Loucy (cell line): ENCODE measurements around the gene LTBP1.
"Not testable (repeated sequence)": the region's sequence is repeated elsewhere in the genome, so short reads cannot be mapped to it uniquely, and the experiment has no call there.

Experiments used
- H2AFZ ChIP-seq: fragments of 200-600 bp; sonication (generic); 2 replicates; pipeline ENCODE4 v1.6.0; 2016; ENCODE audit warnings: antibody characterized with exemption, mild to moderate bottlenecking, low read length, moderate library complexity
- H3F3A ChIP-seq: fragments of 200-600 bp; 2 replicates; pipeline ENCODE4 v1.6.0; 2016; ENCODE audit warnings: antibody characterized with exemption, low read depth, mild to moderate bottlenecking
- H3K27me3 ChIP-seq: fragments of 200-600 bp; sonication (generic); 2 replicates; pipeline ENCODE4 v1.6.1; 2014; ENCODE audit warnings: low read length, mild to moderate bottlenecking; ENCODE audit not compliant: insufficient read depth, poor library complexity, severe bottlenecking
- H3K36me3 ChIP-seq: fragments of 200-600 bp; sonication (generic); 2 replicates; pipeline ENCODE4 v1.6.1; 2016; ENCODE audit warnings: low read length; ENCODE audit not compliant: insufficient read depth
- H3K4me1 ChIP-seq: fragments of 200-600 bp; sonication (generic); 2 replicates; pipeline ENCODE4 v1.5.1; 2014; ENCODE audit warnings: low read length, mild to moderate bottlenecking; ENCODE audit not compliant: insufficient read depth, poor library complexity, severe bottlenecking
- H3K4me2 ChIP-seq: fragments of 200-600 bp; sonication (generic); 2 replicates; pipeline ENCODE4 v1.6.0; 2014; ENCODE audit warnings: antibody characterized with exemption, low read length, low read depth, mild to moderate bottlenecking; ENCODE audit not compliant: poor library complexity, severe bottlenecking
- H3K4me3 ChIP-seq: fragments of 200-600 bp; sonication (generic); 2 replicates; pipeline ENCODE4 v1.5.1; 2014; ENCODE audit warnings: low read length, mild to moderate bottlenecking, mixed read lengths; ENCODE audit not compliant: poor library complexity, severe bottlenecking
- H3K79me2 ChIP-seq: fragments of 200-600 bp; sonication (generic); 2 replicates; pipeline ENCODE4 v1.6.1; 2014; ENCODE audit warnings: low read length; ENCODE audit not compliant: insufficient read depth
- H3K9ac ChIP-seq: fragments of 200-600 bp; sonication (generic); 2 replicates; pipeline ENCODE4 v1.6.0; 2014; ENCODE audit warnings: mild to moderate bottlenecking, low read depth, low read length, moderate library complexity; ENCODE audit not compliant: poor library complexity, severe bottlenecking
- H3K9me2 ChIP-seq: fragments of 200-600 bp; sonication (generic); replicated peaks from 2 replicates; pipeline ENCODE4 v1.6.1; 2016; ENCODE audit warnings: low read depth, low read length, mixed read lengths
- H3K9me3 ChIP-seq: fragments of 200-600 bp; sonication (generic); 2 replicates; pipeline ENCODE4 v1.6.1; 2014; ENCODE audit warnings: mild to moderate bottlenecking, antibody characterized with exemption, low read length, low read depth; ENCODE audit not compliant: insufficient read depth
- H4K20me1 ChIP-seq: fragments of 200-600 bp; sonication (generic); 2 replicates; pipeline ENCODE4 v1.6.0; 2014; ENCODE audit warnings: antibody characterized with exemption, low read length, mild to moderate bottlenecking; ENCODE audit not compliant: insufficient read depth, poor library complexity, severe bottlenecking
- EZH2phosphoT487 ChIP-seq: fragments of 200-600 bp; IDR thresholded peaks from 2 replicates; pipeline ENCODE4 v1.6.1; 2018; ENCODE audit warnings: antibody characterized with exemption, mild to moderate bottlenecking, moderate library complexity, borderline replicate concordance
- TF ChIP-seq, protein P1 (sequence below): fragments of 200-600 bp; sonication (generic); conservative IDR thresholded peaks from 2 replicates; pipeline ENCODE4 v1.5.1; 2014; ENCODE audit warnings: mild to moderate bottlenecking, antibody characterized with exemption, low read length

The LTBP1 gene

DNA sequence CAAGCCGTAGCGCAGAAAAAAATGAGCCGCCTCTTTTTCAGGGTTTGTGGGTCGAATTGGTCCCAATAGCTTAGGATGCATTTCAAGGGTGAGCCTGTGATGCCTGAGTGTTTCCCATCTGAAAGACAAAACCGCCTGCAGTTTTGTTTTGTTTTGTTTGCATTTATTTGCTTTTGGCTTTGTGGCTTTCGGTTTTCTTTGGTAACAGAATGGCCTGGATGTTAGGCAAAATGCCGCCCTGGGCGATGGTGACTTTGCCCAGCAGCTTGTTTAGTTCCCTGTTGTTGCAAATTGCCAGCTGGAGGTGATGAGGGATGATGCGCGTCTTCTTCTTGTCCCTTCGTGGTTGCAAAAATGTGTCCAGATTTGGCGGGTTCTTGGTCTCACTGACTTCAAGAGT is 109.4 kb downstream of the LTBP1 start:
- no peaks in the 10 kb centered on the region for H3K9me2 ChIP-seq

DNA sequence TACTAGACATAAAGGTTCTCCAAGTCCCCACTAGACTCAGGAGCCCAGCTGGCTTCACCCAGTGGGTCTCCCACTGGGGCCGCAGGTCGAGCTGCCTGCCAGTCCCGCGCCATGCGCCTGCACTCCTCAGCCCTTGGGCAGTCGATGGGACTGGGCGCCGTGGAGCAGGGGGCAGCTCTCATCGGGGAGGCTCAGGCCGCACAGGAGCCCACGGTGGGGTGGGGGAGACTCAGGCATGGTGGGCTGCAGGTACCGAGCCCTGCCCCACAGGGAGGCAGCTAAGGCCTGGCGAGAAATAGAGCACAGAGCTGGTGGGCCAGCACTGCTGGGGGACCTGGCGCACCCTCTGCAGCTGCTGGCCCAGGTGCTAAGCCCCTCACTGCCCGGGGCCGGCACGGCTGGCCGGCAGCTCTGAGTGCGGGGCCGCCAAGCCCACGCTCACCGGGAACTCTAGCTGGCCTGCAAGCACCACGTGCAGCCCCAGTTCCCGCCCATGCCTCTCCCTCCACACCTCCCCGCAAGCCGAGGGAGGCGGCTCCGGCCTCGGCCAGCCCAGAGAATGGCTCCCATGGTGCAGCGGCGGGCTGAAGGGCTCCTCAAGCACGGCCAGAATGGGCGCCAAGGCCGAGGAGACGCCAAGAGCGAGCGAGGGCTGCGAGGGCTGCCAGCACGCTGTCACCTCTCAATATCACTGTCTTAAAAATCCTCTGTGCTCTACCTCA is 110.7 kb downstream of the LTBP1 start:
- not testable (repeated sequence) for H3K9ac ChIP-seq, H3K9me3 ChIP-seq, H3K36me3 ChIP-seq, H3F3A ChIP-seq, H3K79me2 ChIP-seq, H3K27me3 ChIP-seq, H3K4me1 ChIP-seq, H4K20me1 ChIP-seq, H3K4me3 ChIP-seq, H3K9me2 ChIP-seq, H3K4me2 ChIP-seq, H2AFZ ChIP-seq

More for the DNA sequence above, 109.4 kb downstream of the LTBP1 start:
- no peaks in the 10 kb centered on the region for H3K36me3 ChIP-seq
- no peak overlapping the region for H3K4me3 ChIP-seq
- H2AFZ ChIP-seq = no peak overlapping the region
- H4K20me1 ChIP-seq = no peaks in the 10 kb centered on the region
- no peaks in the 10 kb centered on the region for H3K79me2 ChIP-seq
- H3K27me3 ChIP-seq = no peaks in the 10 kb centered on the region
- TF ChIP-seq, protein P1, sequence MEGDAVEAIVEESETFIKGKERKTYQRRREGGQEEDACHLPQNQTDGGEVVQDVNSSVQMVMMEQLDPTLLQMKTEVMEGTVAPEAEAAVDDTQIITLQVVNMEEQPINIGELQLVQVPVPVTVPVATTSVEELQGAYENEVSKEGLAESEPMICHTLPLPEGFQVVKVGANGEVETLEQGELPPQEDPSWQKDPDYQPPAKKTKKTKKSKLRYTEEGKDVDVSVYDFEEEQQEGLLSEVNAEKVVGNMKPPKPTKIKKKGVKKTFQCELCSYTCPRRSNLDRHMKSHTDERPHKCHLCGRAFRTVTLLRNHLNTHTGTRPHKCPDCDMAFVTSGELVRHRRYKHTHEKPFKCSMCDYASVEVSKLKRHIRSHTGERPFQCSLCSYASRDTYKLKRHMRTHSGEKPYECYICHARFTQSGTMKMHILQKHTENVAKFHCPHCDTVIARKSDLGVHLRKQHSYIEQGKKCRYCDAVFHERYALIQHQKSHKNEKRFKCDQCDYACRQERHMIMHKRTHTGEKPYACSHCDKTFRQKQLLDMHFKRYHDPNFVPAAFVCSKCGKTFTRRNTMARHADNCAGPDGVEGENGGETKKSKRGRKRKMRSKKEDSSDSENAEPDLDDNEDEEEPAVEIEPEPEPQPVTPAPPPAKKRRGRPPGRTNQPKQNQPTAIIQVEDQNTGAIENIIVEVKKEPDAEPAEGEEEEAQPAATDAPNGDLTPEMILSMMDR = no peak
- no peak for TF ChIP-seq EZH2phosphoT487
- no peaks in the 10 kb centered on the region for H3F3A ChIP-seq
- H3K4me2 ChIP-seq = no peak overlapping the region
- H3K4me1 ChIP-seq = peaks cover 10% of the 10 kb centered on the region
- no peak overlapping the region for H3K9ac ChIP-seq
- no peaks in the 10 kb centered on the region for H3K9me3 ChIP-seq

DNA sequence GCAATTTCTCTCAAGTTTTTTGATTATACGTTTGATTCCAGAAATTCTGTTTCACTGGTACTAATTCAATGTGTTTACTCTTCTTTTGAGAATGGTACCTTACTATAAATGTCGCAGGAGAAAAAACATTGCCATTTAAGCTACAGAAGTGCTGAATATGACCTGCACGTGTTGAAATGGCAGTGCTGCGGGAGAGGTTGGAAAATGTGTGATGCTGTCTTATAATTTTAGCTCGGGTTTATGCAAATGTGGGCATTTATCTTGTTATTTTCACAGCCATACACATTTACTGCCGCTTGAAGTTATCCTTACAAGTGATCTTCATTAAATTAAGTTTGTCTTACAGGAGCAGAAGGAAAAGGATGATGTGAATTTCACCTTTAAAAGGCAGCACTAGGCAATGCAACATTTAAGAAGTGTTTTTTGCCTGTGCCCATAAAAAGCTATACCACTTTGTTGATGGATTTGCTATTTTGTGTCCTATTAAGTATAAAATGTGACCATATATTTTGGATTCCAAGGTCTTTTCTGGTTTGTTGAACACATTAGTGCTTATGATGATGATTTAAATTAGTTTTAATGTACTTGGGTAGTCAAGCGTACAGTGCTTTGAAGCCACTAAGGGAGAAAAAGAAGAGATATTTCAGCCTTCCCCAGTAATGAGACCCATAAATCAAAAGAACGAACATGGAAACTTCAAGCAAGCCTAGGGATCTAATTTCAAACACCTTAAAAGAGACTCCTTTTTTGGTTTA is 112.1 kb downstream of the LTBP1 start:
- Histone ChIP-seq H3K9me3 (no peaks in the 10 kb centered on the region), H4K20me1 (no peaks in the 10 kb centered on the region), H3K9ac (no peak overlapping the region), H3F3A (no peaks in the 10 kb centered on the region), H3K36me3 (no peaks in the 10 kb centered on the region), H3K4me3 (no peak overlapping the region), H3K4me1 (no peaks in the 10 kb centered on the region), H3K9me2 (no peaks in the 10 kb centered on the region), H3K79me2 (no peaks in the 10 kb centered on the region), H3K27me3 (no peaks in the 10 kb centered on the region), H3K4me2 (no peak overlapping the region), H2AFZ (no peak overlapping the region)
- TF ChIP-seq, protein P1 = no peak
- TF ChIP-seq EZH2phosphoT487 = no peak
